Endothelial cell of umbilical vein (primary cell): ENCODE results near the gene FILIP1L. TPM values are rescaled to one million over a fixed set of nuclear protein-coding genes. Genes with fewer than 3 reads are reported as not detected.

ENCODE experiments used
- BruUV-seq: library from RNA; stranded (reverse); fragments of 400-500 nt; replicated peaks from 2 replicates; lab custom pipeline; 2021; lab: Mats Ljungman, UMichigan
- CTCF ChIA-PET: fragments of 300-600, 350-600 bp; sonication (Branson Sonifier 250); formaldehyde crosslinking; loops from one replicate; lab custom pipeline; 2021; ENCODE audit warnings: antibody characterized with exemption, inconsistent platforms; lab: Charles Lee
- POLR2A ChIA-PET: fragments of 300-600, 350-600 bp; sonication (Branson Sonifier 250); formaldehyde crosslinking; loops from one replicate; lab custom pipeline; 2021; ENCODE audit warnings: antibody characterized with exemption, inconsistent platforms; lab: Charles Lee
- DNase-seq: peaks from one replicate; pipeline ENCODE4 v3.0.0-alpha.2; 2011; ENCODE audit warnings: low read depth, low spot score
- FAIRE-seq: peaks from 2 replicates; lab custom pipeline; 2011; peaks lifted over from hg19 to GRCh38; lab: Jason Lieb, UNC
- H2AFZ ChIP-seq: 2 replicates; pipeline ENCODE4 v1.6.0; 2012; ENCODE audit warnings: low read depth, low read length, control low read depth, inconsistent platforms
- H3K27ac ChIP-seq: 2 replicates; pipeline ENCODE4 v1.5.1; 2011; ENCODE audit warnings: low read depth, mild to moderate bottlenecking, control low read depth, low read length, moderate library complexity; ENCODE audit not compliant: insufficient read depth
- H3K27me3 ChIP-seq, 2 experiments: 2 replicates each; pipeline versions ENCODE4 v1.6.0 to v1.6.1; 2011; ENCODE audit warnings: low read length in 2 of 2, mixed read lengths in 1 of 2; ENCODE audit not compliant: control insufficient read depth in 2 of 2, insufficient read depth in 2 of 2
- H3K36me3 ChIP-seq, 2 experiments: 2 replicates in 1 of 2; 3 replicates in 1 of 2; pipeline ENCODE4 v1.5.1; 2011; ENCODE audit warnings: low read length in 2 of 2, mild to moderate bottlenecking in 1 of 2, moderate library complexity in 1 of 2; ENCODE audit not compliant: control insufficient read depth in 2 of 2, insufficient read depth in 2 of 2; ENCODE audit errors: extremely low read depth in 1 of 2
- H3K4me1 ChIP-seq: 3 replicates; pipeline ENCODE4 v1.5.1; 2011; ENCODE audit warnings: mild to moderate bottlenecking, low read length; ENCODE audit not compliant: control insufficient read depth, insufficient read depth; ENCODE audit errors: extremely low read depth
- H3K4me2 ChIP-seq: 2 replicates; pipeline ENCODE4 v1.6.1; 2011; ENCODE audit warnings: low read length, control low read depth, mixed read lengths; ENCODE audit not compliant: insufficient read depth
- H3K4me3 ChIP-seq, 3 experiments: fragments of 200-600 bp in 1 of 3; sonication (generic), shearing (Covaris generic) in 1 of 3; replicated peaks in 1 of 3; 2 replicates each; pipeline ENCODE4 v1.5.1; 2011 to 2016; ENCODE audit warnings: control low read depth in 3 of 3, low read length in 3 of 3, mild to moderate bottlenecking in 2 of 3, inconsistent platforms in 1 of 3, low read depth in 1 of 3, moderate library complexity in 1 of 3; ENCODE audit not compliant: insufficient read depth in 1 of 3
- H3K79me2 ChIP-seq: 2 replicates; pipeline ENCODE4 v1.6.0; 2012; ENCODE audit warnings: low read length, inconsistent platforms; ENCODE audit not compliant: control insufficient read depth, insufficient read depth
- H3K9ac ChIP-seq: replicated peaks from 2 replicates; pipeline ENCODE3; 2011; ENCODE audit warnings: low read length, control low read depth; ENCODE audit not compliant: insufficient read depth; ENCODE audit errors: extremely low read depth
- H3K9me1 ChIP-seq: replicated peaks from 3 replicates; pipeline ENCODE4 v1.6.0; 2011; ENCODE audit warnings: mild to moderate bottlenecking, low read length; ENCODE audit not compliant: control insufficient read depth, insufficient read depth; ENCODE audit errors: extremely low read depth
- H3K9me3 ChIP-seq: replicated peaks from 2 replicates; pipeline ENCODE4 v1.5.1; 2012; ENCODE audit warnings: low read length, inconsistent platforms; ENCODE audit not compliant: control insufficient read depth, insufficient read depth
- H4K20me1 ChIP-seq: replicated peaks from 2 replicates; pipeline ENCODE3; 2011; ENCODE audit warnings: mild to moderate bottlenecking, low read length; ENCODE audit not compliant: control insufficient read depth, insufficient read depth; ENCODE audit errors: extremely low read depth
- CTCF ChIP-seq, 2 donors: IDR thresholded peaks; 1 replicate in 1 of 2; 2 replicates in 1 of 2; pipeline ENCODE4 v1.5.1; 2011; ENCODE audit warnings: low read length in 2 of 2, mild to moderate bottlenecking in 2 of 2, moderate library complexity in 2 of 2, control low read depth in 1 of 2, inconsistent platforms in 1 of 2, low read depth in 1 of 2; ENCODE audit not compliant: insufficient read depth in 1 of 2; ENCODE audit errors: extremely low read depth in 1 of 2
- EZH2 ChIP-seq: IDR thresholded peaks from 2 replicates; pipeline ENCODE4 v1.6.1; 2012; ENCODE audit warnings: borderline replicate concordance, low read depth, mild to moderate bottlenecking, moderate library complexity, low read length, inconsistent platforms; ENCODE audit not compliant: severe bottlenecking
- FOS ChIP-seq: IDR thresholded peaks from 2 replicates; pipeline ENCODE4 v1.6.1; 2011; ENCODE audit warnings: mild to moderate bottlenecking, low read length, moderate library complexity, borderline replicate concordance; ENCODE audit not compliant: insufficient read depth
- GATA2 ChIP-seq: IDR thresholded peaks from 2 replicates; pipeline ENCODE4 v1.7.0; 2011; ENCODE audit warnings: low read depth, mild to moderate bottlenecking, moderate library complexity, mixed read lengths, low read length; ENCODE audit not compliant: insufficient read length, insufficient read depth
- JUN ChIP-seq: IDR thresholded peaks from 2 replicates; pipeline ENCODE4 v1.6.1; 2011; ENCODE audit warnings: borderline replicate concordance, low read depth; ENCODE audit not compliant: insufficient read length, insufficient read depth
- MAX ChIP-seq: IDR thresholded peaks from 2 replicates; pipeline ENCODE4 v1.6.1; 2011; ENCODE audit not compliant: insufficient read depth, insufficient read length
- MYC ChIP-seq: IDR thresholded peaks from one replicate; pipeline ENCODE4 v1.6.1; 2011; ENCODE audit warnings: mild to moderate bottlenecking, low read depth, low read length
- POLR2A ChIP-seq: IDR thresholded peaks from 2 replicates; pipeline ENCODE4 v1.6.1; 2012; ENCODE audit warnings: low read depth, mild to moderate bottlenecking, control low read depth, low read length
- POLR2AphosphoS5 ChIP-seq: IDR thresholded peaks from 2 replicates; pipeline ENCODE4 v1.6.1; 2012; ENCODE audit warnings: low read depth, mild to moderate bottlenecking, control low read depth, low read length, moderate library complexity; ENCODE audit not compliant: insufficient read depth
- dilution Hi-C: fragments of 300-500 bp; cut with MboI; formaldehyde crosslinking; loops from one replicate; pipeline ENCODE4 v1.15.0; 2019; ENCODE audit warnings: low sequenced_read_pairs; ENCODE audit not compliant: extremely low pct_ligation_motif_present
- intact Hi-C: fragments of 100-400 bp; cut with micrococcal nuclease; formaldehyde crosslinking; loops from one replicate; pipeline ENCODE4 v1.10.0; 2022
- polyA plus RNA-seq, 4 experiments: library from polyadenylated mRNA; depleted of rRNA in 3 of 4; stranded (reverse) in 3 of 4; unstranded in 1 of 4; fragments of >200 nt; gene quantifications; 2 replicates each; pipeline versions ENCODE4 v1.2.1 to v1.2.3, GENCODE V29; 2011 to 2012; ENCODE audit warnings: missing spikeins in 1 of 4
- total RNA-seq: library from RNA; stranded (reverse); gene quantifications from 2 replicates; pipeline ENCODE4 v1.2.3, GENCODE V29; 2021

FILIP1L gene
- total and polyA plus RNA-seq, 2 donors (not counting 3 experiments of a cell fraction or from before 2014, with no cell fraction given), result 26.0 to 29.9 TPM

GRCh38 chr3:100033184-100033583 lies 81.1 kb downstream of the FILIP1L start:
- no peaks in the 10 kb centered on the region for H3K27me3 ChIP-seq
- no peak overlapping the region for H2AFZ ChIP-seq
- H3K9me1 ChIP-seq, result no peaks in the 10 kb centered on the region
- no peaks in the 10 kb centered on the region for H3K36me3 ChIP-seq
- H3K27ac ChIP-seq, result no peak overlapping the region
- TF ChIP-seq JUN (no peak), POLR2AphosphoS5 (no peak), CTCF (IDR thresholded peaks at IDR 0.05; ENCODE audit: extremely low read depth in 1 of 2, insufficient read depth in 1 of 2, low read depth in 1 of 2, low read length in 2 of 2) (no peak), MAX (no peak), MYC (no peak), POLR2A (no peak), FOS (no peak), GATA2 (no peak), EZH2 (no peak)
- H3K9me3 ChIP-seq, result no peaks in the 10 kb centered on the region
- FAIRE-seq (no peak), DNase-seq (no peak)
- no peak overlapping the region for H3K4me2 ChIP-seq
- intact Hi-C loops, result no loop called here
- CTCF ChIA-PET, result interaction anchor here (0.7 to 3.1 kb wide), 8 partner anchors 8 to 221 kb away, joined by 3 to 13 read pairs (median 4); no protein-coding TSS in a partner anchor
- H4K20me1 ChIP-seq, result no peaks in the 10 kb centered on the region
- no TSS peak for BruUV-seq
- peaks cover 3% of the 10 kb centered on the region for H3K4me1 ChIP-seq
- dilution Hi-C loops, result no loop called here
- H3K79me2 ChIP-seq, result no peaks in the 10 kb centered on the region
- no peak overlapping the region for H3K9ac ChIP-seq
- H3K4me3 ChIP-seq, result no peak overlapping the region
- POLR2A ChIA-PET, result no interaction called here
